Measurements from ENCODE around the gene C17orf67. TPM values are rescaled to one million over a fixed set of nuclear protein-coding genes. Genes with fewer than 3 reads are reported as not detected.

C17orf67 gene
- total and polyA plus RNA-seq, 2 experiments from 2014 or later: 1.0 to 3.7 TPM

DNA sequence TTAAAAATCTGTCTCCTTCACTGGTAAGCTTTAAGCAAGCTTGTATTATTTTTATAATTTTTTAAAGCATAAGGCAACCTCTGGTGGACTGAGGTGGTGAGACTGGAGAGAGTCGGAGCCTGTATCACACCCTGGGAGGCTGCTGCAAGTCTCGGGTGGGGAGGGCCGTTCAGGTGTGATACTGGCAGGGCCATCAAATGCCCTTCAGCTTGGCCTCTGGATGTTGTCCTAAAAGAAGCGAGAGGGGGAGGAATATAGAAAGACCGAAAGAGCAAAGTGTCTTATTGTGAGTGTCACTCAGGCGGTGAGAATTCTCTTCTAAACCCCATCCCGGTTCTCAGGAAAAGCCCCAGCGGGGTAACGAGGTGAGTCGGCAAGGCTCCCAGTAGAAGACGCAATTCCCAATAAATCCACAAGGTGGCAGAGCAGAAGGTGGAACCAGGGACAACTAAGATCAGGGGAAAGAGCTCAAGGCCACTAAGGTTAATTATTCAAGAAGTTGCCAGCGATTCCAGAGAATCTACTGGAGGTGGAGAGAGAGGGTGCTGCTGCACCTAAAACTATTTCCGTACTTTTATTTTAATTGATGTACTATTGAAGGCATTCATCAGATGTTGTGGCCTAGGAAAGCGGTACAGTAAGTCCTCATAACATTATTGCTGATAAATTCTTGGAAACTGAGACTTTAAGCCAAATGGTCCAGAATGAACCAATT, 14.1 kb downstream of the C17orf67 start:
- H3K36me3 ChIP-seq (ENCODE audit: insufficient read depth): no peaks in the 10 kb centered on the region
- Mint-ChIP-seq H3K27ac (no peak overlapping the region), H3K4me3 (no peak overlapping the region), H3K4me1 (peaks cover 6% of the 10 kb centered on the region; the same call in 2 of the 3 replicates), H3K36me3 (ENCODE audit: low read depth) (peaks cover 3% of the 10 kb centered on the region; the same call in 1 of the 3 replicates), H3K9me3 (no peaks in the 10 kb centered on the region), H3K27me3 (ENCODE audit: insufficient read depth, low read depth, poor library complexity) (peaks cover 8% of the 10 kb centered on the region)
- H3K4me1 ChIP-seq (ENCODE audit: insufficient read depth): 0 out of 2 replicates have a peak, but pooled peaks cover 3% of the 10 kb centered on the region
- no peak overlapping the region for H2AFZ ChIP-seq
- no peaks in the 10 kb centered on the region for H3F3A ChIP-seq (replicated peaks; ENCODE audit: low read depth)
- no peaks in the 10 kb centered on the region for H3K9me2 ChIP-seq (ENCODE audit: insufficient read depth)
- no peak overlapping the region for H3K4me3 ChIP-seq
- ATAC-seq: peak; percentile 98
- no peak overlapping the region for H3K27ac ChIP-seq (ENCODE audit: low read depth)
- DNase-seq (ENCODE audit: low spot score): peak; percentile 96
- H3K4me2 ChIP-seq: no peak overlapping the region
- H3K79me2 ChIP-seq (replicated peaks; ENCODE audit: insufficient read depth): no peaks in the 10 kb centered on the region
- TF ChIP-seq ZNF114 (CRISPR knock-in tag; IDR thresholded peaks at IDR 0.05) (no peak), EZH2 (IDR thresholded peaks at IDR 0.05; ENCODE audit: low read depth, unreplicated experiment) (no peak), STAT1 (IDR thresholded peaks at IDR 0.05; ENCODE audit: unreplicated experiment) (no peak), POLR2AphosphoS5 (IDR thresholded peaks at IDR 0.05; ENCODE audit: low read depth) (no peak), NANOG (IDR thresholded peaks at IDR 0.05; ENCODE audit: borderline replicate concordance) (no peak)
- TF ChIP-seq, protein P1, sequence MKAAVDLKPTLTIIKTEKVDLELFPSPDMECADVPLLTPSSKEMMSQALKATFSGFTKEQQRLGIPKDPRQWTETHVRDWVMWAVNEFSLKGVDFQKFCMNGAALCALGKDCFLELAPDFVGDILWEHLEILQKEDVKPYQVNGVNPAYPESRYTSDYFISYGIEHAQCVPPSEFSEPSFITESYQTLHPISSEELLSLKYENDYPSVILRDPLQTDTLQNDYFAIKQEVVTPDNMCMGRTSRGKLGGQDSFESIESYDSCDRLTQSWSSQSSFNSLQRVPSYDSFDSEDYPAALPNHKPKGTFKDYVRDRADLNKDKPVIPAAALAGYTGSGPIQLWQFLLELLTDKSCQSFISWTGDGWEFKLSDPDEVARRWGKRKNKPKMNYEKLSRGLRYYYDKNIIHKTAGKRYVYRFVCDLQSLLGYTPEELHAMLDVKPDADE (IDR thresholded peaks at IDR 0.05): no peak
- TF ChIP-seq, protein P2, sequence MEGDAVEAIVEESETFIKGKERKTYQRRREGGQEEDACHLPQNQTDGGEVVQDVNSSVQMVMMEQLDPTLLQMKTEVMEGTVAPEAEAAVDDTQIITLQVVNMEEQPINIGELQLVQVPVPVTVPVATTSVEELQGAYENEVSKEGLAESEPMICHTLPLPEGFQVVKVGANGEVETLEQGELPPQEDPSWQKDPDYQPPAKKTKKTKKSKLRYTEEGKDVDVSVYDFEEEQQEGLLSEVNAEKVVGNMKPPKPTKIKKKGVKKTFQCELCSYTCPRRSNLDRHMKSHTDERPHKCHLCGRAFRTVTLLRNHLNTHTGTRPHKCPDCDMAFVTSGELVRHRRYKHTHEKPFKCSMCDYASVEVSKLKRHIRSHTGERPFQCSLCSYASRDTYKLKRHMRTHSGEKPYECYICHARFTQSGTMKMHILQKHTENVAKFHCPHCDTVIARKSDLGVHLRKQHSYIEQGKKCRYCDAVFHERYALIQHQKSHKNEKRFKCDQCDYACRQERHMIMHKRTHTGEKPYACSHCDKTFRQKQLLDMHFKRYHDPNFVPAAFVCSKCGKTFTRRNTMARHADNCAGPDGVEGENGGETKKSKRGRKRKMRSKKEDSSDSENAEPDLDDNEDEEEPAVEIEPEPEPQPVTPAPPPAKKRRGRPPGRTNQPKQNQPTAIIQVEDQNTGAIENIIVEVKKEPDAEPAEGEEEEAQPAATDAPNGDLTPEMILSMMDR (conservative IDR thresholded peaks at IDR 0.05; ENCODE audit: low read depth in 2 of 2): peak; percentile 86 to 87
- no peaks in the 10 kb centered on the region for H4K20me1 ChIP-seq (replicated peaks; ENCODE audit: insufficient read depth)
- H3K27me3 ChIP-seq (ENCODE audit: insufficient read depth): no peaks in the 10 kb centered on the region

DNA sequence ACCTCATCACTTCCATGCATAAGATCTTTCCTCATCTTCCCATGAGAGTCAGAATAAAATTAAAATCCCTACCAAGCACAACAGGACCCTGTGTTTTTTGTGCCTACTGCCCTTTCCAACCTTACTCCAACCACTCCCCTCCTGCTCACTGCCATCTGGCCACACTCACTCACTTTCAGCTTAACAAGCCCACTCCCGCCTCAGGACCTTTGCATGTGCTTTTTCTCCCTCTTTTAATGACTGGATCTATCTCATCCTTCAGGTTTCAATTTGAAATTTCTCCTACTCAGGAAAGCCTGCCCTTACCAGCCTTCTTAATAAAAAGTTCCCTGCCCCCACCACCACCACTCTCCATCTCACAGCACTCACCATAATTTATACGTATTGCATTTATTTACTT, 14.7 kb downstream of the C17orf67 start:
- Histone ChIP-seq H3K36me3 (ENCODE audit: insufficient read depth) (no peaks in the 10 kb centered on the region), H4K20me1 (replicated peaks; ENCODE audit: insufficient read depth) (no peaks in the 10 kb centered on the region), H3K27me3 (ENCODE audit: insufficient read depth) (no peaks in the 10 kb centered on the region), H2AFZ (no peak overlapping the region), H3F3A (replicated peaks; ENCODE audit: low read depth) (no peaks in the 10 kb centered on the region), H3K4me3 (no peak overlapping the region), H3K4me2 (no peak overlapping the region), H3K4me1 (ENCODE audit: insufficient read depth) (no peaks in the 10 kb centered on the region), H3K27ac (ENCODE audit: low read depth) (no peak overlapping the region), H3K79me2 (replicated peaks; ENCODE audit: insufficient read depth) (no peaks in the 10 kb centered on the region), H3K9me2 (ENCODE audit: insufficient read depth) (no peaks in the 10 kb centered on the region)
- Mint-ChIP-seq H3K4me3 (no peak overlapping the region), H3K27me3 (ENCODE audit: insufficient read depth, low read depth, poor library complexity) (peaks cover 8% of the 10 kb centered on the region), H3K4me1 (peaks cover 6% of the 10 kb centered on the region; the same call in 2 of the 3 replicates), H3K9me3 (no peaks in the 10 kb centered on the region), H3K27ac (no peak overlapping the region), H3K36me3 (ENCODE audit: low read depth) (no peaks in the 10 kb centered on the region)
- ATAC-seq: no peak
- TF ChIP-seq NANOG (IDR thresholded peaks at IDR 0.05; ENCODE audit: borderline replicate concordance): no peak
- TF ChIP-seq STAT1 (IDR thresholded peaks at IDR 0.05; ENCODE audit: unreplicated experiment): no peak
- TF ChIP-seq, protein P3, sequence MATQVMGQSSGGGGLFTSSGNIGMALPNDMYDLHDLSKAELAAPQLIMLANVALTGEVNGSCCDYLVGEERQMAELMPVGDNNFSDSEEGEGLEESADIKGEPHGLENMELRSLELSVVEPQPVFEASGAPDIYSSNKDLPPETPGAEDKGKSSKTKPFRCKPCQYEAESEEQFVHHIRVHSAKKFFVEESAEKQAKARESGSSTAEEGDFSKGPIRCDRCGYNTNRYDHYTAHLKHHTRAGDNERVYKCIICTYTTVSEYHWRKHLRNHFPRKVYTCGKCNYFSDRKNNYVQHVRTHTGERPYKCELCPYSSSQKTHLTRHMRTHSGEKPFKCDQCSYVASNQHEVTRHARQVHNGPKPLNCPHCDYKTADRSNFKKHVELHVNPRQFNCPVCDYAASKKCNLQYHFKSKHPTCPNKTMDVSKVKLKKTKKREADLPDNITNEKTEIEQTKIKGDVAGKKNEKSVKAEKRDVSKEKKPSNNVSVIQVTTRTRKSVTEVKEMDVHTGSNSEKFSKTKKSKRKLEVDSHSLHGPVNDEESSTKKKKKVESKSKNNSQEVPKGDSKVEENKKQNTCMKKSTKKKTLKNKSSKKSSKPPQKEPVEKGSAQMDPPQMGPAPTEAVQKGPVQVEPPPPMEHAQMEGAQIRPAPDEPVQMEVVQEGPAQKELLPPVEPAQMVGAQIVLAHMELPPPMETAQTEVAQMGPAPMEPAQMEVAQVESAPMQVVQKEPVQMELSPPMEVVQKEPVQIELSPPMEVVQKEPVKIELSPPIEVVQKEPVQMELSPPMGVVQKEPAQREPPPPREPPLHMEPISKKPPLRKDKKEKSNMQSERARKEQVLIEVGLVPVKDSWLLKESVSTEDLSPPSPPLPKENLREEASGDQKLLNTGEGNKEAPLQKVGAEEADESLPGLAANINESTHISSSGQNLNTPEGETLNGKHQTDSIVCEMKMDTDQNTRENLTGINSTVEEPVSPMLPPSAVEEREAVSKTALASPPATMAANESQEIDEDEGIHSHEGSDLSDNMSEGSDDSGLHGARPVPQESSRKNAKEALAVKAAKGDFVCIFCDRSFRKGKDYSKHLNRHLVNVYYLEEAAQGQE (IDR thresholded peaks at IDR 0.05; ENCODE audit: unreplicated experiment): no peak
- no peak for TF ChIP-seq EZH2phosphoT487 (IDR thresholded peaks at IDR 0.05; ENCODE audit: unreplicated experiment)
- no peak for TF ChIP-seq ZNF331 (CRISPR knock-in tag; IDR thresholded peaks at IDR 0.05; ENCODE audit: low read depth)
- no peak for TF ChIP-seq CREB1 (CRISPR knock-in tag; IDR thresholded peaks at IDR 0.05; ENCODE audit: low read depth)
- TF ChIP-seq, protein P2 (conservative IDR thresholded peaks at IDR 0.05; ENCODE audit: low read depth in 2 of 2): no peak
- no peak for DNase-seq (ENCODE audit: low spot score)

Measured in GM23338 (cell line).